ENCODE data around the gene MAT2B. TPM values are rescaled to one million over a fixed set of nuclear protein-coding genes. Genes with fewer than 3 reads are reported as not detected.

MAT2B gene
- total and polyA plus RNA-seq, 2 of the 13 experiments (the other 11 are each of a cell fraction or from before 2014, with no cell fraction given): 20.2 to 37.1 TPM

DNA sequence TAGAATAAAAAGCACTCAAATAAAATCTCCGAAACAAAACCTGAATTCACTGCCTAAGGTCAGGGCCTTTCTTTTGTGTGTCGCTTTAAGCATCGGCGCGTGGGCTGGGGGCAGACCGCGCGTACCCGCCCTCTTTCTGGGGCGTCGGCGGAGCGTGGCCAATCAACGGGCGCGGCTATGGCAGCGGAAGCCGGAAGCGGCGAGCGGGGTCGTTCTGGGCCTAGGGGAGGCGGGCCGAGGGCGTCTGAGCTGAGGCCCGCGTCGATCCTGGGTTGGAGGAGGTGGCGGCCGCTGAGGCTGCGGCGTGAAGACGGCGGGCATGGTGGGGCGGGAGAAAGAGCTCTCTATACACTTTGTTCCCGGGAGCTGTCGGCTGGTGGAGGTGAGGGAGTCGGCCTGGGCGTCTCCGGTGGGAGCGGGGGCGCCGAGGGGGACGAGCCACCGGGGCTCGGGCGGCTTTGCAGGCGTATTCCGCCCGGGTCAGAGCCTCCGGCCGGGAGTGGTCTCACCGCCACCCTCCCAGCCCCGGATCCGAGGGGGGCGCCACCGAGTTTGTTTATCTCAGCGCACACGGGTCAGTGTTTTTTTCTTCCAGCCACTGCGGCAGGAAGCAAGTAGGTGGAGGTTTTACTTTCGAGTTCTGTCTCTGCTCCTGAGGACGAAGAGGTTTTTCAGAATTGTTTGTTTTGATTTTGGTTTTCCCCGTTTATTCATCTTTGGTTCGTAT, at the start of gene MAT2B (continued):
- TF ChIP-seq, protein P1, sequence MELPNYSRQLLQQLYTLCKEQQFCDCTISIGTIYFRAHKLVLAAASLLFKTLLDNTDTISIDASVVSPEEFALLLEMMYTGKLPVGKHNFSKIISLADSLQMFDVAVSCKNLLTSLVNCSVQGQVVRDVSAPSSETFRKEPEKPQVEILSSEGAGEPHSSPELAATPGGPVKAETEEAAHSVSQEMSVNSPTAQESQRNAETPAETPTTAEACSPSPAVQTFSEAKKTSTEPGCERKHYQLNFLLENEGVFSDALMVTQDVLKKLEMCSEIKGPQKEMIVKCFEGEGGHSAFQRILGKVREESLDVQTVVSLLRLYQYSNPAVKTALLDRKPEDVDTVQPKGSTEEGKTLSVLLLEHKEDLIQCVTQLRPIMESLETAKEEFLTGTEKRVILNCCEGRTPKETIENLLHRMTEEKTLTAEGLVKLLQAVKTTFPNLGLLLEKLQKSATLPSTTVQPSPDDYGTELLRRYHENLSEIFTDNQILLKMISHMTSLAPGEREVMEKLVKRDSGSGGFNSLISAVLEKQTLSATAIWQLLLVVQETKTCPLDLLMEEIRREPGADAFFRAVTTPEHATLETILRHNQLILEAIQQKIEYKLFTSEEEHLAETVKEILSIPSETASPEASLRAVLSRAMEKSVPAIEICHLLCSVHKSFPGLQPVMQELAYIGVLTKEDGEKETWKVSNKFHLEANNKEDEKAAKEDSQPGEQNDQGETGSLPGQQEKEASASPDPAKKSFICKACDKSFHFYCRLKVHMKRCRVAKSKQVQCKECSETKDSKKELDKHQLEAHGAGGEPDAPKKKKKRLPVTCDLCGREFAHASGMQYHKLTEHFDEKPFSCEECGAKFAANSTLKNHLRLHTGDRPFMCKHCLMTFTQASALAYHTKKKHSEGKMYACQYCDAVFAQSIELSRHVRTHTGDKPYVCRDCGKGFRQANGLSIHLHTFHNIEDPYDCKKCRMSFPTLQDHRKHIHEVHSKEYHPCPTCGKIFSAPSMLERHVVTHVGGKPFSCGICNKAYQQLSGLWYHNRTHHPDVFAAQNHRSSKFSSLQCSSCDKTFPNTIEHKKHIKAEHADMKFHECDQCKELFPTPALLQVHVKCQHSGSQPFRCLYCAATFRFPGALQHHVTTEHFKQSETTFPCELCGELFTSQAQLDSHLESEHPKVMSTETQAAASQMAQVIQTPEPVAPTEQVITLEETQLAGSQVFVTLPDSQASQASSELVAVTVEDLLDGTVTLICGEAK (IDR thresholded peaks at IDR 0.05): no peak
- TF ChIP-seq, protein P1 (CRISPR knock-in tag; IDR thresholded peaks at IDR 0.05): peak; percentile 75; the same call in 1 of the 2 replicates
- TF ChIP-seq ZNF841 (CRISPR knock-in tag; IDR thresholded peaks at IDR 0.05; ENCODE audit: borderline replicate concordance): no peak
- 0 out of 2 replicates have a peak, but pooled peaks have one; percentile 74 for TF ChIP-seq PCBP1 (IDR thresholded peaks at IDR 0.05; ENCODE audit: borderline replicate concordance, low read depth, low read length)
- TF ChIP-seq SMYD3 (CRISPR knock-in tag; IDR thresholded peaks at IDR 0.05): 0 out of 2 replicates have a peak, but pooled peaks have one; percentile 44
- TF ChIP-seq, protein P2, sequence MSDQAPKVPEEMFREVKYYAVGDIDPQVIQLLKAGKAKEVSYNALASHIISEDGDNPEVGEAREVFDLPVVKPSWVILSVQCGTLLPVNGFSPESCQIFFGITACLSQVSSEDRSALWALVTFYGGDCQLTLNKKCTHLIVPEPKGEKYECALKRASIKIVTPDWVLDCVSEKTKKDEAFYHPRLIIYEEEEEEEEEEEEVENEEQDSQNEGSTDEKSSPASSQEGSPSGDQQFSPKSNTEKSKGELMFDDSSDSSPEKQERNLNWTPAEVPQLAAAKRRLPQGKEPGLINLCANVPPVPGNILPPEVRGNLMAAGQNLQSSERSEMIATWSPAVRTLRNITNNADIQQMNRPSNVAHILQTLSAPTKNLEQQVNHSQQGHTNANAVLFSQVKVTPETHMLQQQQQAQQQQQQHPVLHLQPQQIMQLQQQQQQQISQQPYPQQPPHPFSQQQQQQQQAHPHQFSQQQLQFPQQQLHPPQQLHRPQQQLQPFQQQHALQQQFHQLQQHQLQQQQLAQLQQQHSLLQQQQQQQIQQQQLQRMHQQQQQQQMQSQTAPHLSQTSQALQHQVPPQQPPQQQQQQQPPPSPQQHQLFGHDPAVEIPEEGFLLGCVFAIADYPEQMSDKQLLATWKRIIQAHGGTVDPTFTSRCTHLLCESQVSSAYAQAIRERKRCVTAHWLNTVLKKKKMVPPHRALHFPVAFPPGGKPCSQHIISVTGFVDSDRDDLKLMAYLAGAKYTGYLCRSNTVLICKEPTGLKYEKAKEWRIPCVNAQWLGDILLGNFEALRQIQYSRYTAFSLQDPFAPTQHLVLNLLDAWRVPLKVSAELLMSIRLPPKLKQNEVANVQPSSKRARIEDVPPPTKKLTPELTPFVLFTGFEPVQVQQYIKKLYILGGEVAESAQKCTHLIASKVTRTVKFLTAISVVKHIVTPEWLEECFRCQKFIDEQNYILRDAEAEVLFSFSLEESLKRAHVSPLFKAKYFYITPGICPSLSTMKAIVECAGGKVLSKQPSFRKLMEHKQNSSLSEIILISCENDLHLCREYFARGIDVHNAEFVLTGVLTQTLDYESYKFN (CRISPR knock-in tag; conservative IDR thresholded peaks at IDR 0.05): 0 out of 2 replicates have a peak, but pooled peaks have one; percentile 27
- peak; percentile 80; the same call in 1 of the 2 replicates for TF ChIP-seq ZMYM4 (CRISPR knock-in tag; IDR thresholded peaks at IDR 0.05)
- TF ChIP-seq ZFP1 (CRISPR knock-in tag; IDR thresholded peaks at IDR 0.05): no peak
- no peak for TF ChIP-seq ZEB1 (IDR thresholded peaks at IDR 0.05; ENCODE audit: insufficient replicate concordance, low read depth)
- TF ChIP-seq MIER2 (CRISPR knock-in tag; IDR thresholded peaks at IDR 0.05): no peak
- TF ChIP-seq RARA (CRISPR knock-in tag; IDR thresholded peaks at IDR 0.05): peak; percentile 5; the same call in 1 of the 2 replicates
- TF ChIP-seq, protein P3, sequence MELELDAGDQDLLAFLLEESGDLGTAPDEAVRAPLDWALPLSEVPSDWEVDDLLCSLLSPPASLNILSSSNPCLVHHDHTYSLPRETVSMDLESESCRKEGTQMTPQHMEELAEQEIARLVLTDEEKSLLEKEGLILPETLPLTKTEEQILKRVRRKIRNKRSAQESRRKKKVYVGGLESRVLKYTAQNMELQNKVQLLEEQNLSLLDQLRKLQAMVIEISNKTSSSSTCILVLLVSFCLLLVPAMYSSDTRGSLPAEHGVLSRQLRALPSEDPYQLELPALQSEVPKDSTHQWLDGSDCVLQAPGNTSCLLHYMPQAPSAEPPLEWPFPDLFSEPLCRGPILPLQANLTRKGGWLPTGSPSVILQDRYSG (CRISPR knock-in tag; IDR thresholded peaks at IDR 0.05): no peak
- TF ChIP-seq ZNF274 (CRISPR knock-in tag; IDR thresholded peaks at IDR 0.05): no peak; the same call in 1 of the 2 replicates
- TF ChIP-seq GLI4 (CRISPR knock-in tag; IDR thresholded peaks at IDR 0.05; ENCODE audit: borderline replicate concordance): no peak; the same call in 1 of the 2 replicates
- peak; percentile 93 for TF ChIP-seq KMT2A (CRISPR knock-in tag; IDR thresholded peaks at IDR 0.05)
- no peak for TF ChIP-seq ZNF224 (CRISPR knock-in tag; IDR thresholded peaks at IDR 0.05)
- no peak for TF ChIP-seq TSC22D2 (CRISPR knock-in tag; IDR thresholded peaks at IDR 0.05; ENCODE audit: borderline replicate concordance)
